HepG2 (cell line): ENCODE data around the gene CARD9. TPM values are rescaled to one million over a fixed set of nuclear protein-coding genes. Genes with fewer than 3 reads are reported as not detected.

Experiments used
- ATAC-seq: fragments of 200-7000 bp; cut with Tn5 transposase; 3 replicates; pipeline ENCODE4 v1.9.1; 2020; ENCODE audit warnings: mild to moderate bottlenecking, moderate library complexity
- BruUV-seq: library from RNA; stranded (reverse); fragments of 400-500 nt; replicated peaks from 2 replicates; lab custom pipeline; 2021; lab: Mats Ljungman, UMichigan
- CTCF ChIA-PET: fragments of 300-600 bp; formaldehyde crosslinking; extraction: SDS; loops from one replicate; lab custom pipeline; 2021; ENCODE audit warnings: low total read pairs, inconsistent platforms, low intra/inter-chr PET ratio; lab: Yijun Ruan, JAX
- POLR2A ChIA-PET: fragments of 350-600 bp; sonication (Branson Sonifier 250); formaldehyde crosslinking; loops from one replicate; lab custom pipeline; 2020; ENCODE audit warnings: antibody characterized with exemption, inconsistent platforms; lab: Yijun Ruan, JAX
- DNase-seq: peaks from one replicate; pipeline ENCODE4 v3.0.0-alpha.2; 2015; ENCODE audit warnings: low spot score
- FAIRE-seq: peaks from 3 replicates; lab custom pipeline; 2011; peaks lifted over from hg19 to GRCh38; lab: Jason Lieb, UNC
- H2AFZ ChIP-seq: one replicate; pipeline ENCODE4 v1.6.1; 2011; ENCODE audit warnings: low read length, inconsistent platforms
- H3K27ac ChIP-seq: fragments of 300-600 bp; 3 replicates; pipeline ENCODE4 v1.8.0; 2011; ENCODE audit warnings: mixed run types, mild to moderate bottlenecking, mixed read lengths, low read length, inconsistent platforms; ENCODE audit not compliant: insufficient read depth; ENCODE audit errors: extremely low read length
- H3K27me3 ChIP-seq, 2 experiments: fragments of 200-600 bp in 1 of 2; 2 replicates in 1 of 2; 3 replicates in 1 of 2; pipeline versions ENCODE4 v1.6.0 to v1.8.0; 2011; ENCODE audit warnings: low read length in 2 of 2, mild to moderate bottlenecking in 2 of 2, moderate library complexity in 2 of 2, inconsistent platforms in 1 of 2; ENCODE audit not compliant: insufficient read depth in 2 of 2, control insufficient read depth in 1 of 2
- H3K36me3 ChIP-seq, 2 experiments: fragments of 200-600 bp in 1 of 2; replicated peaks in 1 of 2; 2 replicates in 1 of 2; 3 replicates in 1 of 2; pipeline versions ENCODE4 v1.5.1 to v1.8.0; 2011; ENCODE audit warnings: low read length in 2 of 2, inconsistent platforms in 1 of 2; ENCODE audit not compliant: insufficient read depth in 2 of 2, control insufficient read depth in 1 of 2
- H3K4me1 ChIP-seq: 2 replicates; pipeline ENCODE4 v1.5.1; 2012; ENCODE audit warnings: low read length, inconsistent platforms; ENCODE audit not compliant: insufficient read depth
- H3K4me2 ChIP-seq: 2 replicates; pipeline ENCODE4 v1.6.0; 2011; ENCODE audit warnings: low read depth, low read length, inconsistent platforms
- H3K4me3 ChIP-seq, 3 experiments: fragments of 200-600 bp in 1 of 3; sonication (generic), shearing (Covaris generic) in 1 of 3; replicated peaks in 1 of 3; 2 replicates each; pipeline ENCODE4 v1.5.1; 2011 to 2016; ENCODE audit warnings: low read length in 3 of 3, inconsistent platforms in 2 of 3, low read depth in 2 of 3, mild to moderate bottlenecking in 2 of 3, control low read depth in 1 of 3, mixed read lengths in 1 of 3; ENCODE audit not compliant: insufficient read depth in 1 of 3
- H3K79me2 ChIP-seq: one replicate; pipeline ENCODE4 v1.6.1; 2011; ENCODE audit warnings: low read length, inconsistent platforms; ENCODE audit not compliant: insufficient read depth
- H3K9ac ChIP-seq: 2 replicates; pipeline ENCODE4 v1.6.0; 2011; ENCODE audit warnings: mild to moderate bottlenecking, low read depth, low read length, inconsistent platforms; ENCODE audit not compliant: insufficient read depth
- H3K9me3 ChIP-seq: 2 replicates; pipeline ENCODE4 v1.5.1; 2012; ENCODE audit warnings: mild to moderate bottlenecking, low read length
- H4K20me1 ChIP-seq: 2 replicates; pipeline ENCODE4 v1.6.0; 2011; ENCODE audit warnings: inconsistent platforms, mild to moderate bottlenecking, low read length, moderate library complexity; ENCODE audit not compliant: insufficient read depth
- GABPB1 ChIP-seq: IDR thresholded peaks from 2 replicates; pipeline ENCODE4 v1.6.1; 2016; ENCODE audit warnings: mild to moderate bottlenecking, missing genetic modification reagents, moderate library complexity, missing compliant biosample characterization
- TSC22D2 ChIP-seq: sonication (generic); formaldehyde crosslinking; IDR thresholded peaks from 2 replicates; pipeline ENCODE4 v1.5.1; 2020; ENCODE audit warnings: missing genetic modification reagents, mild to moderate bottlenecking, borderline replicate concordance
- ZNF432 ChIP-seq: sonication (generic); formaldehyde crosslinking; IDR thresholded peaks from 2 replicates; pipeline ENCODE4 v1.5.0; 2020; ENCODE audit warnings: missing genetic modification reagents, mild to moderate bottlenecking, borderline replicate concordance
- ZNF768 ChIP-seq: sonication (generic); formaldehyde crosslinking; IDR thresholded peaks from 2 replicates; pipeline ENCODE4 v1.4.0; 2020; ENCODE audit warnings: missing genetic modification reagents
- WGBS: methylation state at CpG from one replicate; pipeline ENCODE4 v1.1.6; 2017; ENCODE audit warnings: low lambda C conversion rate; 5-methylcytosine and 5-hydroxymethylcytosine counted together
- in situ Hi-C: cut with HindIII; loops from 2 replicates; pipeline ENCODE4 v1.10.0; 2017; ENCODE audit warnings: low pct_unique_long_range_greater_than_20kb; ENCODE audit not compliant: extremely low pct_ligation_motif_present
- intact Hi-C: fragments of 100-400 bp; cut with micrococcal nuclease; formaldehyde crosslinking; loops from one replicate; pipeline ENCODE4 v1.10.0; 2022; ENCODE audit not compliant: unreplicated experiment
- polyA plus RNA-seq, 8 experiments: library from polyadenylated mRNA; depleted of rRNA in 3 of 8; stranded (reverse) in 7 of 8; unstranded in 1 of 8; fragments of >200 nt; fragmentation: Illumina TruSeq in 4 of 8; extraction: Trizol in 4 of 8; gene quantifications; 2 replicates each; pipeline versions ENCODE4 v1.2.1 to v1.2.3, GENCODE V29; 2011 to 2016; ENCODE audit warnings: low read depth in 4 of 8, missing spikeins in 1 of 8, mixed read lengths in 1 of 8; ENCODE audit not compliant: insufficient read depth in 1 of 8
- total RNA-seq, 5 experiments: library from RNA; depleted of rRNA; stranded (reverse); fragments of >200 nt; fragmentation: Illumina TruSeq; extraction: Trizol; gene quantifications; 2 replicates each; pipeline ENCODE4 v1.2.3, GENCODE V29; 2016; ENCODE audit warnings: low read depth in 1 of 5

The CARD9 gene
- total and polyA plus RNA-seq, 2 of the 13 experiments (the other 11 are each of a cell fraction or from before 2014, with no cell fraction given) = 3.3 to 7.4 TPM

DNA sequence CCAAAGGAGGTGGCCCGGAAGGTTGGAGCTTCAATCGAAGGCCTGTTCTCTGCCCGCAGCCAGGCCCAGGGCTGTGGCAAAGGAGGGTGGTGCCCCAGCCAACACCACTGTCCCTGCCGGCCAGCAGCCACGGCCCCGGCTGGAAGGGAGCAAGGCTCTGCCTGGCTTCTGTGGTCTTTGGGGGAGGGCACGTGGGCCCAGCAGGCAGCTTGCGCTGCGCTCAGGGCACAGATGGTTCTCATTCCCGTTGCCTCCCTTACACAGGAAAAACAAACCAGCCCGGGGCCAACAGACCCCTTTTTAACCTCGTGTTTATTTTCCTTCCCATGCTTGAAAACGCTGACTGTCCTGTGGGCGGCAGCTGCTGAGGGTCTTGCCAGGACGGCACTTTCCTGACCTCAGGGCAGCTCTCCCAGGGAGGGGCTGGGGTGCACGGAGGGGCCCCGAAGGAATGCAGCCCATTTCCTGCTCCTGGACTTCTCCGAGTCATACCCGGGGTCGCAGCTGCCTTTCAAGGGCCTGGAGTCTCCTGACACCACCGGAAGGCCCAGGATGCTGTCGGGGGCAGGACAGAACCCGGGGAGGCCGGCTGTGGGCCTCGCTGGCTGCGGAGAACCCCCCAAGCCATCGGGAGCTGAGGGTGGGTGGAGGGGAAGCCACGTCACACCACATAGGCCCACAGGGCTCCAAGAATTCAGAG, 47.3 kb downstream of the CARD9 start:
- H3K4me3 ChIP-seq = no peak overlapping the region; a peak in 1 of 6 replicates
- peak; percentile 8; the same call in 1 of the 2 replicates for TF ChIP-seq GABPB1 (CRISPR knock-in tag)
- TF ChIP-seq TSC22D2 (CRISPR knock-in tag) = no peak
- TF ChIP-seq, all 625 proteins: peak for 1
- Histone ChIP-seq H3K36me3 (no peaks in the 10 kb centered on the region), H3K27me3 (peaks cover 24 to 89% of the 10 kb centered on the region in 2 experiments), H3K27ac (no peak overlapping the region), H3K79me2 (no peaks in the 10 kb centered on the region), H3K9me3 (no peaks in the 10 kb centered on the region), H2AFZ (no peak overlapping the region), H3K4me2 (no peak overlapping the region), H4K20me1 (no peaks in the 10 kb centered on the region), H3K4me1 (peaks cover 36% of the 10 kb centered on the region), H3K9ac (no peak overlapping the region)
- intact Hi-C loops = no loop called here
- no peak for FAIRE-seq
- no peak for ATAC-seq
- CTCF ChIA-PET = no interaction called here
- POLR2A ChIA-PET = no interaction called here
- no peak for DNase-seq
- BruUV-seq = no TSS peak
- in situ Hi-C loops = loop anchor here (25.0 kb wide), 1 partner anchor 311 kb away; no protein-coding TSS in a partner anchor
- 10% methylated on average over 12 of the region's 28 CpGs for WGBS

GRCh38 chr9:136325358-136325757, 48.1 kb downstream of the CARD9 start:
- POLR2A ChIA-PET = no interaction called here
- Histone ChIP-seq H3K79me2 (no peaks in the 10 kb centered on the region), H4K20me1 (no peaks in the 10 kb centered on the region), H3K36me3 (no peaks in the 10 kb centered on the region), H3K4me3 (no peak overlapping the region), H3K4me2 (no peak overlapping the region), H2AFZ (no peak overlapping the region), H3K27me3 (peaks cover 24 to 81% of the 10 kb centered on the region in 2 experiments), H3K4me1 (peaks cover 27% of the 10 kb centered on the region), H3K9ac (no peak overlapping the region), H3K9me3 (no peaks in the 10 kb centered on the region), H3K27ac (no peak overlapping the region)
- ATAC-seq (no peak), DNase-seq (no peak), FAIRE-seq (no peak)
- no peak for TF ChIP-seq ZNF432 (CRISPR knock-in tag)
- TF ChIP-seq ZNF768 (CRISPR knock-in tag) = peak; percentile 99
- 20% methylated on average over 3 of the region's 13 CpGs for WGBS
- no TSS peak for BruUV-seq
- CTCF ChIA-PET = no interaction called here
- intact Hi-C loops (no loop called here), in situ Hi-C loops (loop anchor here (25.0 kb wide), 1 partner anchor 312 kb away; no protein-coding TSS in a partner anchor)
